ENCODE measurements around the gene C9orf152. TPM values are rescaled to one million over a fixed set of nuclear protein-coding genes. Genes with fewer than 3 reads are reported as not detected.
A peak's percentile ranks its signal among the peaks of the same experiment; 100 is the strongest.

The C9orf152 gene
- total and polyA plus RNA-seq, 2 of the 13 experiments (the other 11 are each of a cell fraction or from before 2014, with no cell fraction given), result 0.24 to 0.48 TPM

DNA sequence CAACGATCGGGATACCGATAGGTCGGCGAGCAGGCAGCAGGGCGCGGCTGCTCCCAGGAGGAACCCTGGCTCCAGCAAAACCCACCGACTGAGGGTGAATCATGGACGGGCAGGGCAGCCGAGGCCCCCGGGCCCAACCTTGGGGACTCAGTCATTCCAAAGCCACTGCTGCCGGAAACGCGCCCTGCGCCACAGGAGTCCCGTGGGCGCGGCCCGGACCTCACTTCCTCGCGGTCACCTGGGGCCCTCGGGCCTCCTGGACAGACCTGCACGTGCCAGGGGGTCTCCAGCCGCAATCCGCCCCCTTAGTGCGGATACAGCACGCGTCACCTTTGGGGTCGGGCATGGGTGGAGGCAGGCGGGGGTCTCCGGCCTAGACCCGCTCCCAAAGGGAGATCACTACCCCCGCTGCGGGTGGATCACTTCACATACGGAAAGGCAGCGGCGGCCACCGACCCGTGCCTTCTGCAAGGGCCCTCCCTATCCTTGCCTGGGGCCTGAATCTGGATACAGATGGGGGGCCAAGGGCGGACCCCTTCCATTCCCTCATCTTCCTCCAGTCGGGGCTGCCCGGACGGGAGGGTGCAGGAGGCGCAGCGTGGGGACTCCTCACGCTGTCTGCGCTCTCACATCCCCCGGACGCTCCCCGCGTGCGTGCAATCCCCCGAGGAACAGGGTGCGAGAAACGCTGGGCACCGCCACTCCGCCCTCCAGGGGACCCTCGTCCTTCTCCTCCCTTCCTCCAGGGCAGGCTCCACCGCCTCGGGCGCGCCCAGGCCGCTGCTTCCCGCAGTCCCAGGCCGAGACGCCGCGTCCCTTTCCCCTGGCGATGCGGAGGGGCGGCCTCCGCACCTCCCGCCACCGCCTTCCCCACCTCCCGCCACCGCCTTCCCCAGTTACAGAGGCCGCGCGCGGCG lies 47.8 kb upstream of the C9orf152 start (continued):
- TF ChIP-seq, protein P1, sequence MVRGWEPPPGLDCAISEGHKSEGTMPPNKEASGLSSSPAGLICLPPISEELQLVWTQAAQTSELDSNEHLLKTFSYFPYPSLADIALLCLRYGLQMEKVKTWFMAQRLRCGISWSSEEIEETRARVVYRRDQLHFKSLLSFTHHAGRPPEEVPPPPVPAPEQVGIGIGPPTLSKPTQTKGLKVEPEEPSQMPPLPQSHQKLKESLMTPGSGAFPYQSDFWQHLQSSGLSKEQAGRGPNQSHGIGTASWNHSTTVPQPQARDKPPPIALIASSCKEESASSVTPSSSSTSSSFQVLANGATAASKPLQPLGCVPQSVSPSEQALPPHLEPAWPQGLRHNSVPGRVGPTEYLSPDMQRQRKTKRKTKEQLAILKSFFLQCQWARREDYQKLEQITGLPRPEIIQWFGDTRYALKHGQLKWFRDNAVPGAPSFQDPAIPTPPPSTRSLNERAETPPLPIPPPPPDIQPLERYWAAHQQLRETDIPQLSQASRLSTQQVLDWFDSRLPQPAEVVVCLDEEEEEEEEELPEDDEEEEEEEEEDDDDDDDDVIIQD (CRISPR knock-in tag; IDR thresholded peaks at IDR 0.05; ENCODE audit: low read depth), result no peak
- TF ChIP-seq CBX2 (IDR thresholded peaks at IDR 0.05; ENCODE audit: low read depth, low read length) (no peak), CBX2 (CRISPR knock-in tag; IDR thresholded peaks at IDR 0.05; ENCODE audit: low read depth) (no peak), RAD51 (IDR thresholded peaks at IDR 0.05; ENCODE audit: borderline replicate concordance) (no peak), ISX (CRISPR knock-in tag; conservative IDR thresholded peaks at IDR 0.05) (no peak), TCF7L2 (IDR thresholded peaks at IDR 0.05; ENCODE audit: low read depth, low read length) (no peak), SOX5 (CRISPR knock-in tag; IDR thresholded peaks at IDR 0.05; ENCODE audit: borderline replicate concordance) (no peak), HOXD1 (CRISPR knock-in tag; IDR thresholded peaks at IDR 0.05) (no peak), GPN1 (CRISPR knock-in tag; IDR thresholded peaks at IDR 0.05; ENCODE audit: borderline replicate concordance) (no peak), ZNF124 (CRISPR knock-in tag; IDR thresholded peaks at IDR 0.05) (0 out of 2 replicates have a peak, but pooled peaks have one; percentile 13), PHF20 (CRISPR knock-in tag; IDR thresholded peaks at IDR 0.05) (peak; percentile 43)
- TF ChIP-seq, protein P2, sequence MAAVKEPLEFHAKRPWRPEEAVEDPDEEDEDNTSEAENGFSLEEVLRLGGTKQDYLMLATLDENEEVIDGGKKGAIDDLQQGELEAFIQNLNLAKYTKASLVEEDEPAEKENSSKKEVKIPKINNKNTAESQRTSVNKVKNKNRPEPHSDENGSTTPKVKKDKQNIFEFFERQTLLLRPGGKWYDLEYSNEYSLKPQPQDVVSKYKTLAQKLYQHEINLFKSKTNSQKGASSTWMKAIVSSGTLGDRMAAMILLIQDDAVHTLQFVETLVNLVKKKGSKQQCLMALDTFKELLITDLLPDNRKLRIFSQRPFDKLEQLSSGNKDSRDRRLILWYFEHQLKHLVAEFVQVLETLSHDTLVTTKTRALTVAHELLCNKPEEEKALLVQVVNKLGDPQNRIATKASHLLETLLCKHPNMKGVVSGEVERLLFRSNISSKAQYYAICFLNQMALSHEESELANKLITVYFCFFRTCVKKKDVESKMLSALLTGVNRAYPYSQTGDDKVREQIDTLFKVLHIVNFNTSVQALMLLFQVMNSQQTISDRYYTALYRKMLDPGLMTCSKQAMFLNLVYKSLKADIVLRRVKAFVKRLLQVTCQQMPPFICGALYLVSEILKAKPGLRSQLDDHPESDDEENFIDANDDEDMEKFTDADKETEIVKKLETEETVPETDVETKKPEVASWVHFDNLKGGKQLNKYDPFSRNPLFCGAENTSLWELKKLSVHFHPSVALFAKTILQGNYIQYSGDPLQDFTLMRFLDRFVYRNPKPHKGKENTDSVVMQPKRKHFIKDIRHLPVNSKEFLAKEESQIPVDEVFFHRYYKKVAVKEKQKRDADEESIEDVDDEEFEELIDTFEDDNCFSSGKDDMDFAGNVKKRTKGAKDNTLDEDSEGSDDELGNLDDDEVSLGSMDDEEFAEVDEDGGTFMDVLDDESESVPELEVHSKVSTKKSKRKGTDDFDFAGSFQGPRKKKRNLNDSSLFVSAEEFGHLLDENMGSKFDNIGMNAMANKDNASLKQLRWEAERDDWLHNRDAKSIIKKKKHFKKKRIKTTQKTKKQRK (IDR thresholded peaks at IDR 0.05; ENCODE audit: low read length), result no peak
- TF ChIP-seq, protein P3, sequence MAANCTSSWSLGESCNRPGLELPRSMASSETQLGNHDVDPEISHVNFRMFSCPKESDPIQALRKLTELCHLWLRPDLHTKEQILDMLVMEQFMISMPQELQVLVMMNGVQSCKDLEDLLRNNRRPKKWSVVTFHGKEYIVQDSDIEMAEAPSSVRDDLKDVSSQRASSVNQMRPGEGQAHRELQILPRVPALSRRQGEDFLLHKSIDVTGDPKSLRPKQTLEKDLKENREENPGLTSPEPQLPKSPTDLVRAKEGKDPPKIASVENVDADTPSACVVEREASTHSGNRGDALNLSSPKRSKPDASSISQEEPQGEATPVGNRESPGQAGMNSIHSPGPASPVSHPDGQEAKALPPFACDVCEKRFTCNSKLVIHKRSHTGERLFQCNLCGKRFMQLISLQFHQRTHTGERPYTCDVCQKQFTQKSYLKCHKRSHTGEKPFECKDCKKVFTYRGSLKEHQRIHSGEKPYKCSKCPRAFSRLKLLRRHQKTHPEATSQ (CRISPR knock-in tag; IDR thresholded peaks at IDR 0.05; ENCODE audit: borderline replicate concordance), result no peak
- TF ChIP-seq, protein P4, sequence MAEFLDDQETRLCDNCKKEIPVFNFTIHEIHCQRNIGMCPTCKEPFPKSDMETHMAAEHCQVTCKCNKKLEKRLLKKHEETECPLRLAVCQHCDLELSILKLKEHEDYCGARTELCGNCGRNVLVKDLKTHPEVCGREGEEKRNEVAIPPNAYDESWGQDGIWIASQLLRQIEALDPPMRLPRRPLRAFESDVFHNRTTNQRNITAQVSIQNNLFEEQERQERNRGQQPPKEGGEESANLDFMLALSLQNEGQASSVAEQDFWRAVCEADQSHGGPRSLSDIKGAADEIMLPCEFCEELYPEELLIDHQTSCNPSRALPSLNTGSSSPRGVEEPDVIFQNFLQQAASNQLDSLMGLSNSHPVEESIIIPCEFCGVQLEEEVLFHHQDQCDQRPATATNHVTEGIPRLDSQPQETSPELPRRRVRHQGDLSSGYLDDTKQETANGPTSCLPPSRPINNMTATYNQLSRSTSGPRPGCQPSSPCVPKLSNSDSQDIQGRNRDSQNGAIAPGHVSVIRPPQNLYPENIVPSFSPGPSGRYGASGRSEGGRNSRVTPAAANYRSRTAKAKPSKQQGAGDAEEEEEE (CRISPR knock-in tag; IDR thresholded peaks at IDR 0.05; ENCODE audit: borderline replicate concordance), result no peak
- TF ChIP-seq, protein P5, sequence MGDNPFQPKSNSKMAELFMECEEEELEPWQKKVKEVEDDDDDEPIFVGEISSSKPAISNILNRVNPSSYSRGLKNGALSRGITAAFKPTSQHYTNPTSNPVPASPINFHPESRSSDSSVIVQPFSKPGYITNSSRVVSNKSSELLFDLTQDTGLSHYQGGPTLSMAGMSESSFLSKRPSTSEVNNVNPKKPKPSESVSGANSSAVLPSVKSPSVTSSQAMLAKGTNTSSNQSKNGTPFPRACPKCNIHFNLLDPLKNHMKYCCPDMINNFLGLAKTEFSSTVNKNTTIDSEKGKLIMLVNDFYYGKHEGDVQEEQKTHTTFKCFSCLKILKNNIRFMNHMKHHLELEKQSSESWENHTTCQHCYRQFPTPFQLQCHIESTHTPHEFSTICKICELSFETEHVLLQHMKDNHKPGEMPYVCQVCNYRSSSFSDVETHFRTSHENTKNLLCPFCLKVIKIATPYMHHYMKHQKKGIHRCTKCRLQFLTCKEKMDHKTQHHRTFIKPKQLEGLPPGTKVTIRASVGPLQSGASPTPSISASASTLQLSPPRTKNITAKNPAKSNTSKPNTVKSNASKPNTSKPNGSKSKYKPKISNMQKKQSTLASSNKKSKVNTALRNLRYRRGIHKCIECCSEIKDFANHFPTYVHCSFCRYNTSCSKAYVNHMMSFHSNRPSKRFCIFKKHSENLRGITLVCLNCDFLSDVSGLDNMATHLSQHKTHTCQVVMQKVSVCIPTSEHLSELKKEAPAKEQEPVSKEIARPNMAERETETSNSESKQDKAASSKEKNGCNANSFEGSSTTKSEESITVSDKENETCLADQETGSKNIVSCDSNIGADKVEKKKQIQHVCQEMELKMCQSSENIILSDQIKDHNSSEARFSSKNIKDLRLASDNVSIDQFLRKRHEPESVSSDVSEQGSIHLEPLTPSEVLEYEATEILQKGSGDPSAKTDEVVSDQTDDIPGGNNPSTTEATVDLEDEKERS (CRISPR knock-in tag; IDR thresholded peaks at IDR 0.05), result no peak
- TF ChIP-seq, protein P6, sequence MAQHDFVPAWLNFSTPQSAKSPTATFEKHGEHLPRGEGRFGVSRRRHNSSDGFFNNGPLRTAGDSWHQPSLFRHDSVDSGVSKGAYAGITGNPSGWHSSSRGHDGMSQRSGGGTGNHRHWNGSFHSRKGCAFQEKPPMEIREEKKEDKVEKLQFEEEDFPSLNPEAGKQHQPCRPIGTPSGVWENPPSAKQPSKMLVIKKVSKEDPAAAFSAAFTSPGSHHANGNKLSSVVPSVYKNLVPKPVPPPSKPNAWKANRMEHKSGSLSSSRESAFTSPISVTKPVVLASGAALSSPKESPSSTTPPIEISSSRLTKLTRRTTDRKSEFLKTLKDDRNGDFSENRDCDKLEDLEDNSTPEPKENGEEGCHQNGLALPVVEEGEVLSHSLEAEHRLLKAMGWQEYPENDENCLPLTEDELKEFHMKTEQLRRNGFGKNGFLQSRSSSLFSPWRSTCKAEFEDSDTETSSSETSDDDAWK (CRISPR knock-in tag; IDR thresholded peaks at IDR 0.05), result no peak

All from HepG2 (cell line).